Activated CD8-positive, alpha-beta T cell treated with anti-CD3 and anti-CD28 coated beads, Interleukin-2, amount 10 ng/mL, durations not matched to agents 7 days and 5 days (primary cell): ENCODE measurements around the gene CSAD. TPM values are rescaled to one million over a fixed set of nuclear protein-coding genes. Genes with fewer than 3 reads are reported as not detected.

Source experiments
- ATAC-seq: fragments of 150-1000 bp; cut with Tn5 transposase; one replicate; pipeline ENCODE4 v1.10.0; 2021; ENCODE audit warnings: moderate library complexity
- CTCF ChIA-PET: fragments of 350-600 bp; sonication (Branson Sonifier 250); formaldehyde crosslinking; loops from one replicate; lab custom pipeline; 2021; ENCODE audit warnings: antibody characterized with exemption; lab: Charles Lee
- POLR2A ChIA-PET: fragments of 350-600 bp; sonication (Branson Sonifier 250); formaldehyde crosslinking; loops from one replicate; lab custom pipeline; 2021; ENCODE audit warnings: antibody characterized with exemption; lab: Charles Lee
- DNase-seq: peaks from one replicate; pipeline ENCODE4 v3.0.0-alpha.2; 2020
- H3K27ac Mint-ChIP-seq: one replicate; pipeline ENCODE4 v1.8.0; 2021; ENCODE audit warnings: mild to moderate bottlenecking, mixed read lengths
- H3K27me3 Mint-ChIP-seq: one replicate; pipeline ENCODE4 v1.8.0; 2021; ENCODE audit warnings: low read depth, mixed read lengths
- H3K36me3 Mint-ChIP-seq: one replicate; pipeline ENCODE4 v1.8.0; 2021; ENCODE audit warnings: low read depth, mixed read lengths
- H3K4me1 Mint-ChIP-seq: one replicate; pipeline ENCODE4 v1.8.0; 2021; ENCODE audit warnings: low read depth, mixed read lengths
- H3K4me3 Mint-ChIP-seq: one replicate; pipeline ENCODE4 v1.8.0; 2021; ENCODE audit warnings: mild to moderate bottlenecking, mixed read lengths
- H3K9me3 Mint-ChIP-seq: one replicate; pipeline ENCODE4 v1.8.0; 2022; ENCODE audit warnings: mixed read lengths; ENCODE audit not compliant: insufficient read depth
- total RNA-seq, 2 experiments: library from RNA; stranded (reverse); gene quantifications; one replicate each; pipeline ENCODE4 v1.2.3, GENCODE V29; 2021

The CSAD gene
- total RNA-seq, 2 experiments from 2014 or later, result 15.7 to 17.0 TPM

GRCh38 chr12:53145383-53146260, 35.1 kb downstream of the CSAD start:
- CTCF ChIA-PET, result interaction anchor here (1.4 to 3.0 kb wide), 2 partner anchors 14 to 80 kb away, joined by 4 to 10 read pairs; no protein-coding TSS in a partner anchor
- POLR2A ChIA-PET, result no interaction called here
- H3K4me3 Mint-ChIP-seq, result no peak overlapping the region
- H3K4me1 Mint-ChIP-seq, result no peaks in the 10 kb centered on the region
- H3K27me3 Mint-ChIP-seq, result peaks cover 7% of the 10 kb centered on the region
- no peaks in the 10 kb centered on the region for H3K36me3 Mint-ChIP-seq
- H3K27ac Mint-ChIP-seq, result no peak overlapping the region
- no peaks in the 10 kb centered on the region for H3K9me3 Mint-ChIP-seq
- ATAC-seq (no peak), DNase-seq (no peak)

GRCh38 chr12:53143355-53143754, 37.4 kb downstream of the CSAD start:
- CTCF ChIA-PET, result interaction anchor here (3.0 kb wide), 1 partner anchor 16 kb away, joined by 10 read pairs; no protein-coding TSS in a partner anchor
- H3K27me3 Mint-ChIP-seq, result peaks cover 7% of the 10 kb centered on the region
- ATAC-seq (no peak), DNase-seq (no peak)
- no peaks in the 10 kb centered on the region for H3K4me1 Mint-ChIP-seq
- peaks cover 5% of the 10 kb centered on the region for H3K9me3 Mint-ChIP-seq
- POLR2A ChIA-PET, result no interaction called here
- H3K36me3 Mint-ChIP-seq, result no peaks in the 10 kb centered on the region
- H3K27ac Mint-ChIP-seq, result no peak overlapping the region
- H3K4me3 Mint-ChIP-seq, result no peak overlapping the region

GRCh38 chr12:53133722-53134121, 47.0 kb downstream of the CSAD start:
- H3K9me3 Mint-ChIP-seq, result peaks cover 8% of the 10 kb centered on the region
- ChIA-PET CTCF (interaction anchor here (1.8 kb wide), 1 partner anchor 68 kb away, joined by 4 read pairs; no protein-coding TSS in a partner anchor), POLR2A (interaction anchor here (0.6 kb wide), 1 partner anchor 26 kb away, joined by 3 read pairs; no protein-coding TSS in a partner anchor)

GRCh38 chr12:53131844-53132243, 48.9 kb downstream of the CSAD start:
- peaks cover 5% of the 10 kb centered on the region for H3K27me3 Mint-ChIP-seq
- H3K27ac Mint-ChIP-seq, result no peak overlapping the region
- H3K4me1 Mint-ChIP-seq, result peaks cover 3% of the 10 kb centered on the region
- no peak for DNase-seq
- POLR2A ChIA-PET, result no interaction called here
- H3K4me3 Mint-ChIP-seq, result no peak overlapping the region
- CTCF ChIA-PET, result interaction anchor here (1.8 to 2.2 kb wide), 2 partner anchors 28 to 66 kb away, joined by 4 to 8 read pairs; no protein-coding TSS in a partner anchor
- no peaks in the 10 kb centered on the region for H3K36me3 Mint-ChIP-seq
- ATAC-seq, result no peak
- no peaks in the 10 kb centered on the region for H3K9me3 Mint-ChIP-seq

More at GRCh38 chr12:53133722-53134121, 47.0 kb downstream of the CSAD start:
- no peaks in the 10 kb centered on the region for H3K4me1 Mint-ChIP-seq
- no peak overlapping the region for H3K4me3 Mint-ChIP-seq
- peaks cover 4% of the 10 kb centered on the region for H3K27me3 Mint-ChIP-seq
- H3K36me3 Mint-ChIP-seq, result no peaks in the 10 kb centered on the region
- ATAC-seq (no peak), DNase-seq (no peak)
- H3K27ac Mint-ChIP-seq, result no peak overlapping the region

- H3K4me1 Mint-ChIP-seq, result peaks cover 3% of the 10 kb centered on the region
- ATAC-seq (no peak), DNase-seq (no peak)
- peaks cover 3% of the 10 kb centered on the region for H3K27me3 Mint-ChIP-seq
- no peak overlapping the region for H3K4me3 Mint-ChIP-seq
- ChIA-PET POLR2A (no interaction called here), CTCF (no interaction called here)
- no peak overlapping the region for H3K27ac Mint-ChIP-seq
- peaks cover 7% of the 10 kb centered on the region for H3K36me3 Mint-ChIP-seq
- H3K9me3 Mint-ChIP-seq, result no peaks in the 10 kb centered on the region
Measured at GRCh38 chr12:53128780-53129569, 51.8 kb downstream of the CSAD start.

- peaks cover 3% of the 10 kb centered on the region for H3K4me1 Mint-ChIP-seq
- H3K27me3 Mint-ChIP-seq, result peaks cover 3% of the 10 kb centered on the region
- no peaks in the 10 kb centered on the region for H3K9me3 Mint-ChIP-seq
- H3K4me3 Mint-ChIP-seq, result no peak overlapping the region
- peaks cover 8% of the 10 kb centered on the region for H3K36me3 Mint-ChIP-seq
- CTCF ChIA-PET, result interaction anchor here (0.5 kb wide), 1 partner anchor 183 kb away, joined by 3 read pairs; no protein-coding TSS in a partner anchor
- H3K27ac Mint-ChIP-seq, result no peak overlapping the region
- no peak for DNase-seq
- POLR2A ChIA-PET, result no interaction called here
- ATAC-seq, result no peak
Measured at GRCh38 chr12:53127169-53127568, 53.6 kb downstream of the CSAD start.

- Mint-ChIP-seq H3K9me3 (no peaks in the 10 kb centered on the region), H3K4me3 (no peak overlapping the region), H3K27me3 (peaks cover 3% of the 10 kb centered on the region), H3K36me3 (peaks cover 8% of the 10 kb centered on the region), H3K27ac (no peak overlapping the region), H3K4me1 (peaks cover 3% of the 10 kb centered on the region)
- ATAC-seq, result no peak
- ChIA-PET POLR2A (no interaction called here), CTCF (interaction anchor here (1.1 kb wide), 1 partner anchor 59 kb away, joined by 3 read pairs; no protein-coding TSS in a partner anchor)
- DNase-seq, result no peak
Measured at GRCh38 chr12:53124352-53124723, 56.4 kb downstream of the CSAD start.

- Mint-ChIP-seq H3K4me1 (peaks cover 3% of the 10 kb centered on the region), H3K36me3 (peaks cover 8% of the 10 kb centered on the region), H3K27me3 (peaks cover 3% of the 10 kb centered on the region), H3K9me3 (no peaks in the 10 kb centered on the region), H3K27ac (no peak overlapping the region), H3K4me3 (no peak overlapping the region)
- no peak for DNase-seq
- ATAC-seq, result no peak
- CTCF ChIA-PET, result interaction anchor here (1.1 kb wide), 1 partner anchor 58 kb away, joined by 3 read pairs; no protein-coding TSS in a partner anchor
- POLR2A ChIA-PET, result no interaction called here
Measured at GRCh38 chr12:53123578-53124351, 57.0 kb downstream of the CSAD start.

GRCh38 chr12:53122961-53123468, 57.7 kb downstream of the CSAD start:
- peaks cover 3% of the 10 kb centered on the region for H3K27me3 Mint-ChIP-seq
- peaks cover 8% of the 10 kb centered on the region for H3K36me3 Mint-ChIP-seq
- H3K4me3 Mint-ChIP-seq, result no peak overlapping the region
- DNase-seq, result no peak
- ChIA-PET POLR2A (no interaction called here), CTCF (no interaction called here)
- H3K9me3 Mint-ChIP-seq, result no peaks in the 10 kb centered on the region
- peaks cover 3% of the 10 kb centered on the region for H3K4me1 Mint-ChIP-seq
- no peak for ATAC-seq
- peak overlapping the region; percentile 69 for H3K27ac Mint-ChIP-seq

GRCh38 chr12:53120685-53121525, 59.8 kb downstream of the CSAD start:
- CTCF ChIA-PET, result no interaction called here
- peaks cover 8% of the 10 kb centered on the region for H3K36me3 Mint-ChIP-seq

More at GRCh38 chr12:53120685-53121525, 59.8 kb downstream of the CSAD start:
- DNase-seq, result no peak
- H3K27me3 Mint-ChIP-seq, result no peaks in the 10 kb centered on the region
- H3K4me3 Mint-ChIP-seq, result no peak overlapping the region
- H3K4me1 Mint-ChIP-seq, result no peaks in the 10 kb centered on the region
- no peaks in the 10 kb centered on the region for H3K9me3 Mint-ChIP-seq
- ATAC-seq, result no peak
- no peak overlapping the region for H3K27ac Mint-ChIP-seq
- POLR2A ChIA-PET, result no interaction called here
